Prostate gland (tissue), 2 donors: ENCODE data around the gene EDAR.

Experiments
- CTCF ChIP-seq, 4 experiments: fragments of 200-600 bp in 2 of 4; fragments of 450-650 bp in 2 of 4; sonication (generic) in 2 of 4; IDR thresholded peaks; 1 replicate in 3 of 4; 2 replicates in 1 of 4; pipeline ENCODE4 v1.5.1; 2016 to 2019; ENCODE audit warnings: antibody characterized with exemption in 4 of 4, mild to moderate bottlenecking in 2 of 4, moderate library complexity in 2 of 4
- POLR2A ChIP-seq: fragments of 450-650 bp; IDR thresholded peaks from one replicate; pipeline ENCODE4 v1.6.1; 2016; ENCODE audit warnings: antibody characterized with exemption, mild to moderate bottlenecking

GRCh38 chr2:108847000-108847399, 142.0 kb downstream of the EDAR start:
- TF ChIP-seq CTCF (IDR thresholded peaks at IDR 0.05) (no peak), POLR2A (no peak)
